Body of pancreas (tissue), 4 donors: ENCODE measurements around the gene SLC4A1AP.

Source experiments
- CTCF ChIP-seq, 7 experiments: fragments of 450-650 bp in 4 of 7; fragments of 200-600 bp in 3 of 7; sonication (generic) in 3 of 7; IDR thresholded peaks; one replicate each; pipeline ENCODE4 v1.5.1; 2016 to 2019; ENCODE audit warnings: antibody characterized with exemption in 7 of 7
- POLR2A ChIP-seq, 3 donors: fragments of 450-650 bp; IDR thresholded peaks; one replicate each; pipeline ENCODE4 v1.6.1; 2016; ENCODE audit warnings: antibody characterized with exemption in 3 of 3, mild to moderate bottlenecking in 2 of 3

DNA sequence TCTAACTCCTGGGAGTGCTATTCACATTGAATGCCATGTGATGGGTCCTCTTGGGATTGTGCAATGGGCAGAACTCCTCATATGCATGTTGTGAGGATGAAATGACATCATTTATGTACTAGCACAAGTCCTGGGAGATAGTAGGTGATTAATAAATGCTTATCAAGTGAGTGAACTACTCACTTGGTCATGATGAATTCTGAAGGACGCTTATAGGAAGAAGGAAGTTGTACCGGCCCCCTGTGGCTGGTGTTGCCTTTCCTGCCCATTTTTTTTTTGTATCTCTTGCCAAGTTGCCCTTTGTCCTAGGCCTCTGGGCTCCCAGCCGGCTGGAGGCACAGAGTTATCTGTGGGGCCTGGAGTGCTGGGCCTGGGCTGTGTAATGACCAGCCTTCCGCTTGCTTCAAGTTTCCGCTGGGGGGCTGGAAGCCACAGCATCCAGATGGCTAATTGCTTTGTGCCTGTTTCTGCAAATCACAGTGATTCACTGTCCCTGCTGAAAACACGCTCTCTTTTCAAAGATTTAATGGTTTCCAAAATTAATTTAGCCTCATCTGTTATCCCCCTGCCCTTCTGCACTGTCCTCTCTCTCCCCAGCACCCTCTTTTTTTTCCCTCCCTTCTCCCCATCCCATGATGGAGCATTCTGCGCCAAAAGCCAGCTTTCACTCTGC lies 74.1 kb downstream of the SLC4A1AP start:
- TF ChIP-seq POLR2A (IDR thresholded peaks at IDR 0.05) (no peak), CTCF (IDR thresholded peaks at IDR 0.05) (peak in 1 of 7 experiments; percentile 9)
